HUES64 (cell line): ENCODE results near the gene MARK4.
"Not testable (repeated sequence)": the region's sequence is repeated elsewhere in the genome, so short reads cannot be mapped to it uniquely, and the experiment has no call there.

Source experiments
- H3K27ac ChIP-seq: 2 replicates; pipeline ENCODE4 v1.7.0; 2013; ENCODE audit warnings: low read depth, low read length, inconsistent platforms
- H3K27me3 ChIP-seq: 2 replicates; pipeline ENCODE4 v1.6.1; 2013; ENCODE audit warnings: mild to moderate bottlenecking, low read length; ENCODE audit not compliant: insufficient read depth
- H3K36me3 ChIP-seq: 2 replicates; pipeline ENCODE4 v1.6.1; 2013; ENCODE audit warnings: mild to moderate bottlenecking, low read length; ENCODE audit not compliant: insufficient read depth
- H3K4me1 ChIP-seq: 2 replicates; pipeline ENCODE4 v1.6.1; 2013; ENCODE audit warnings: mild to moderate bottlenecking, low read length, moderate library complexity; ENCODE audit not compliant: insufficient read depth
- H3K4me3 ChIP-seq: 2 replicates; pipeline ENCODE4 v1.5.1; 2013; ENCODE audit warnings: mild to moderate bottlenecking, low read length, moderate library complexity
- H3K9ac ChIP-seq: 2 replicates; pipeline ENCODE4 v1.6.1; 2013; ENCODE audit warnings: mild to moderate bottlenecking, low read depth, low read length
- H3K9me3 ChIP-seq: 2 replicates; pipeline ENCODE4 v1.6.1; 2013; ENCODE audit warnings: low read depth, low read length; ENCODE audit not compliant: insufficient read depth
- WGBS: fragments of 150-250, 120-280 bp; methylation state at CpG from one replicate; pipeline ENCODE4 v1.1.7; 2013; ENCODE audit warnings: missing lambda C conversion rate; 5-methylcytosine and 5-hydroxymethylcytosine counted together

MARK4 gene

GRCh38 chr19:45323671-45324081 lies 72.6 kb downstream of the MARK4 start:
- peak overlapping the region; percentile 50 for H3K9ac ChIP-seq
- H3K9me3 ChIP-seq = no peaks in the 10 kb centered on the region
- peaks cover 15% of the 10 kb centered on the region for H3K27me3 ChIP-seq
- peak overlapping the region; percentile 41 for H3K4me3 ChIP-seq
- peaks cover 5% of the 10 kb centered on the region; the same call in 1 of the 2 replicates for H3K4me1 ChIP-seq
- H3K27ac ChIP-seq = no peak overlapping the region
- 4% methylated on average over 30 of the region's 30 CpGs for WGBS
- H3K36me3 ChIP-seq = no peaks in the 10 kb centered on the region

- no peak overlapping the region for H3K4me3 ChIP-seq
- H3K9ac ChIP-seq = no peak overlapping the region
- no peaks in the 10 kb centered on the region for H3K36me3 ChIP-seq
- no peak overlapping the region for H3K27ac ChIP-seq
- H3K9me3 ChIP-seq = no peaks in the 10 kb centered on the region
- peaks cover 15% of the 10 kb centered on the region for H3K27me3 ChIP-seq
- whole genome bisulfite sequencing = 71% methylated on average over 11 of the region's 11 CpGs
- peaks cover 5% of the 10 kb centered on the region; the same call in 1 of the 2 replicates for H3K4me1 ChIP-seq
Measured at GRCh38 chr19:45324349-45324907, 73.4 kb downstream of the MARK4 start.

- no peak overlapping the region for H3K27ac ChIP-seq
- H3K9me3 ChIP-seq = no peaks in the 10 kb centered on the region
- no peak overlapping the region for H3K4me3 ChIP-seq
- H3K9ac ChIP-seq = no peak overlapping the region
- H3K27me3 ChIP-seq = peaks cover 15% of the 10 kb centered on the region
- H3K4me1 ChIP-seq = peaks cover 5% of the 10 kb centered on the region; the same call in 1 of the 2 replicates
- 83% methylated on average over 13 of the region's 13 CpGs for WGBS
- H3K36me3 ChIP-seq = no peaks in the 10 kb centered on the region
Measured at GRCh38 chr19:45327404-45328143, 76.5 kb downstream of the MARK4 start.

- Histone ChIP-seq H3K9me3 (no peaks in the 10 kb centered on the region), H3K9ac (no peak overlapping the region), H3K27me3 (no peaks in the 10 kb centered on the region), H3K4me3 (no peak overlapping the region), H3K36me3 (no peaks in the 10 kb centered on the region), H3K4me1 (no peaks in the 10 kb centered on the region), H3K27ac (no peak overlapping the region)
- 91% methylated on average over 7 of the region's 7 CpGs for WGBS
Measured at GRCh38 chr19:45331411-45331810, 80.3 kb downstream of the MARK4 start.

- Histone ChIP-seq H3K9ac (no peak overlapping the region), H3K27ac (no peak overlapping the region), H3K4me1 (no peaks in the 10 kb centered on the region), H3K27me3 (no peaks in the 10 kb centered on the region), H3K9me3 (no peaks in the 10 kb centered on the region), H3K4me3 (no peak overlapping the region), H3K36me3 (no peaks in the 10 kb centered on the region)
- WGBS = 87% methylated on average over 10 of the region's 10 CpGs
Measured at GRCh38 chr19:45333609-45334303, 82.7 kb downstream of the MARK4 start.

GRCh38 chr19:45334881-45335280 lies 83.8 kb downstream of the MARK4 start:
- H3K9ac ChIP-seq, H3K4me1 ChIP-seq, H3K36me3 ChIP-seq, H3K27me3 ChIP-seq, H3K4me3 ChIP-seq, H3K9me3 ChIP-seq, H3K27ac ChIP-seq: not testable (repeated sequence)
- WGBS = 88% methylated on average over 3 of the region's 4 CpGs

GRCh38 chr19:45336696-45337251 lies 85.7 kb downstream of the MARK4 start:
- Histone ChIP-seq H3K4me1 (no peaks in the 10 kb centered on the region), H3K9me3 (no peaks in the 10 kb centered on the region), H3K27ac (no peak overlapping the region), H3K4me3 (no peak overlapping the region), H3K36me3 (no peaks in the 10 kb centered on the region), H3K27me3 (peaks cover 19% of the 10 kb centered on the region), H3K9ac (no peak overlapping the region)
- 85% methylated on average over 11 of the region's 11 CpGs for WGBS

GRCh38 chr19:45339629-45340028 lies 88.6 kb downstream of the MARK4 start:
- Histone ChIP-seq H3K9ac (no peak overlapping the region), H3K4me1 (no peaks in the 10 kb centered on the region), H3K27ac (no peak overlapping the region), H3K27me3 (peaks cover 25% of the 10 kb centered on the region), H3K36me3 (no peaks in the 10 kb centered on the region), H3K9me3 (no peaks in the 10 kb centered on the region), H3K4me3 (no peak overlapping the region)
- 84% methylated on average over 4 of the region's 6 CpGs for WGBS

GRCh38 chr19:45340232-45340898 lies 89.3 kb downstream of the MARK4 start, which contains the start of gene KLC3:
Gene KLC3 (plus strand): TSS chr19:45340750. CDS start chr19:45345542, 4,792 bp downstream.
- Histone ChIP-seq H3K27me3 (peaks cover 25% of the 10 kb centered on the region), H3K27ac (no peak within 1 kb of the TSS), H3K4me1 (no peaks in the 10 kb centered on the region), H3K9ac (no peak within 1 kb of the TSS), H3K9me3 (no peaks in the 10 kb centered on the region), H3K4me3 (peak within 1 kb of the TSS; percentile 59), H3K36me3 (no peaks in the 10 kb centered on the region)
- 11% methylated on average over 50 of the region's 50 CpGs for WGBS

- Histone ChIP-seq H3K9me3 (no peaks in the 10 kb centered on the region), H3K27me3 (peaks cover 25% of the 10 kb centered on the region), H3K4me1 (no peaks in the 10 kb centered on the region), H3K4me3 (peak overlapping the region; percentile 59), H3K36me3 (no peaks in the 10 kb centered on the region), H3K27ac (no peak overlapping the region), H3K9ac (no peak overlapping the region)
- WGBS = 25% methylated on average over 25 of the region's 25 CpGs
Measured at GRCh38 chr19:45340899-45341453, 89.9 kb downstream of the MARK4 start.
